Measurements from ENCODE around the gene RALGPS1.

RALGPS1 gene

DNA sequence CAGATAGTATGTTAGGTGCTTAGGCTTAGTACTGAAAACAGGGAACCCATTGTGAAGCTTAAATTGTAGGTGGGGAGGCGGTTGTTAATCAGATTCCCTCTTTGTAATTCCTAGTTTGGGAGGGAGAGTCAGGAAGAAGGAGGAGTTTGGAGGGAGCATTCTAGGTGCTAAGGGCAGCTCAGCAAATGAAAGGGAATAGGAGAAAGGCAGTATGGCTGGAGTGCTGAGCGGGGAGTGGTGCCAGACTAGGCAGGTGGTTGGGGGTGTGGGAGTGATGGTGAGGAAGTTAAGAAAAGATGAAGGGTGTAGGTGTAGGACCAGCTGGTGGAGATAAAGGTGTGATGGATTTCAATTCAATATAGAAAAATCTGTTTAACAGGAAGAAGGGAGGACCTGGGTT lies 338.9 kb downstream of the RALGPS1 start:
- H3K27ac ChIP-seq, result no peak overlapping the region
- TF ChIP-seq, protein P1, sequence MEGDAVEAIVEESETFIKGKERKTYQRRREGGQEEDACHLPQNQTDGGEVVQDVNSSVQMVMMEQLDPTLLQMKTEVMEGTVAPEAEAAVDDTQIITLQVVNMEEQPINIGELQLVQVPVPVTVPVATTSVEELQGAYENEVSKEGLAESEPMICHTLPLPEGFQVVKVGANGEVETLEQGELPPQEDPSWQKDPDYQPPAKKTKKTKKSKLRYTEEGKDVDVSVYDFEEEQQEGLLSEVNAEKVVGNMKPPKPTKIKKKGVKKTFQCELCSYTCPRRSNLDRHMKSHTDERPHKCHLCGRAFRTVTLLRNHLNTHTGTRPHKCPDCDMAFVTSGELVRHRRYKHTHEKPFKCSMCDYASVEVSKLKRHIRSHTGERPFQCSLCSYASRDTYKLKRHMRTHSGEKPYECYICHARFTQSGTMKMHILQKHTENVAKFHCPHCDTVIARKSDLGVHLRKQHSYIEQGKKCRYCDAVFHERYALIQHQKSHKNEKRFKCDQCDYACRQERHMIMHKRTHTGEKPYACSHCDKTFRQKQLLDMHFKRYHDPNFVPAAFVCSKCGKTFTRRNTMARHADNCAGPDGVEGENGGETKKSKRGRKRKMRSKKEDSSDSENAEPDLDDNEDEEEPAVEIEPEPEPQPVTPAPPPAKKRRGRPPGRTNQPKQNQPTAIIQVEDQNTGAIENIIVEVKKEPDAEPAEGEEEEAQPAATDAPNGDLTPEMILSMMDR (conservative IDR thresholded peaks at IDR 0.05), result no peak
- no peak for TF ChIP-seq ZFX (IDR thresholded peaks at IDR 0.05)

DNA sequence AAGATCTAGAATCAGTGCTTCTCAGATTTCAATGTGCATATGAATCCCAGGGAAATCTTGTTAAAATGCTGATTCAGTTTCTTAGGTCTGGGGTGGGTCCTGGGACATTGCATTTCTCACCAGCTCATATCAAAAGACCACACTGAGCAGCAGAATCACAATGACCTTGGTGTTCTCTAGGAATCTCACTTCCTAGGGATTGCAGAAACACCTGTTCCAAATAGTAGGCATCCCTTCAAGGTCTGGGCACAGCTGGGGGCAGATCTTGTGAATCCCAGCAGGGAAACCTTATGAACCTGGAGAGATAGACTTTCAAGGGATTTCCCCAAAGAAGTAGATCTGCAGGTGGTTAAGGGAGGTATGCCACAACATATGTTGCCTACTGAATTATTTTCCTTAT lies 341.1 kb downstream of the RALGPS1 start:
- TF ChIP-seq, protein P1 (conservative IDR thresholded peaks at IDR 0.05), result no peak
- TF ChIP-seq ZFX (IDR thresholded peaks at IDR 0.05), result no peak
- no peak overlapping the region for H3K27ac ChIP-seq

DNA sequence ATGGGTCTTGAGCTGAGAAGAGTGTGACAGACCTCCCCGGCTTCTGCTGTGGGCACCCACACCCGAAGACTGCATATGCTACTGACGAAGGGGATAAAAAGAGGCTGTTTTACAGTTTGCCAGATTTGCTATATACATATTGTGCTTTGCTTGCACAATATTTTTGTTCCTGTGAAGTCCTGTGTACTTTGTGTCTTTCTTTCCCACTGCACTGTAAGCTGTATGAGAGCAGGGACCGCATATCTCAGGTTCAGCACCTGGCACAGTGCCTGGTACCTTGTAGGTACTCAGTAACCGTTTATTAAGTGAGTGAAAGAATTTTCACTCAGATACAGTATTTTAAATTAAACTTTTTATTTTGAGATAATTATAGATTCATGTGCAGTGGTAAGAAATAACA lies 341.7 kb downstream of the RALGPS1 start:
- no peak overlapping the region for H3K27ac ChIP-seq
- no peak for TF ChIP-seq ZFX (IDR thresholded peaks at IDR 0.05)

DNA sequence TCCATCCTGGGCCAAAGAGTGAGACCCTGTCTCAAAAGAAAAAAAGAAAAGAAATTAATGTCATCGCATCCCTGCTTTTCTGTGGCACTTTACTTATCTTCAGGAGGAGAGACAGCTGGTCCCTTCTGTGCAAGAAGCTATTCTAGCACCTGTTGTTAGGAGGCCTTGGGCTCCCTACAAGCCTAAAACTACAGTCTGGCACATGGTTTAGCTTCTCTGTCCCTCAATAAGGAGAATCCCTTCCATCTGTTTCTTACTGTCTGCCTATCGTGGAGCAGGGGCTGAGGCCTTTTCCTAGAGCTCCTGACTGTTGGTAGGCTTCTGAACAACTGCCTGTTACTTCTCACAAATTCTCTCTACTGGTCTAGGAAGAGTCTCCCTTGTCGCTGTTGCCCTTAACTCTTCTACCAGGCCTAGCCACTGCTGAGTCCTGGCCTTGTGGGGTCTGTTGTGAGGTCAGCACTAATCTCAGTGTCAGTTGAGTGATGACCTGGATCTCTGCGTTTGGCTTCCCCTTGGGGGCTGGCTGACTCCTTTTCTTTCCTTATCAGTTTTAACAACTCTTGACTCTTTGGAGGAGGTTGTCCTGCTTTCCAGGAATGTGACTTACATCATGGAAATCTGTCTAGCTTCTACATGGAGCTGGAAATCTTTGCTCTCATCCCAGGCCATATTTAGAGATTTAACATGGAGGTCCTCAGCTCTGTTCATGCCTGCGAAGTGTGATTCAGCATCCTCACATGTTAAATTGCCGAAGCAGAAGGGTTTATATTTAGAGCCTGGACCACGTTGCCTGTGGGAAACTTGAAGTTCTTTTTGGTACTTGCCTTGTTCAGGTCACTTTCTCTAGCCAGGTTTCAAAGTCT lies 344.3 kb downstream of the RALGPS1 start:
- TF ChIP-seq ZFX (IDR thresholded peaks at IDR 0.05), result no peak
- TF ChIP-seq, protein P1 (conservative IDR thresholded peaks at IDR 0.05), result no peak
- no peak overlapping the region for H3K27ac ChIP-seq

DNA sequence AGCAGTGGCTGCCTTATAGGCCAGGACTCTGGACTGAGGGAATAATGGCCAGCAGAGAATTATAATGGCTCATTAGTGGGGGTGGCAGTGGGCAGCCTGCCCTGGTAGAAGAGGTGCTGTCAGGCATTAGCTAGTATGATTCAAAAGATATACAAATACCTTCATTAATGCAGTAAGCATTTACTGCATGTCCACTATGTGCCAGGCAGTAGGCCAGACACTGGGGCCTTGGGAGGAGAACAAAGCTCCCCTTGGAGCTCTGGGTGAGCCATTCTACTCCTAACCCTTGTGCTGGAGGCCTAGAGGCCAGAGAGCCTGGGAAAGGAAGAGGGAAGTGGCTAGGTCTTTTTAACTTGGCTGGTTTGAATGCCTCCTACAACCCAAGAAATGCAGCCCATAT lies 348.0 kb downstream of the RALGPS1 start:
- TF ChIP-seq, protein P1 (conservative IDR thresholded peaks at IDR 0.05), result no peak
- TF ChIP-seq ZFX (IDR thresholded peaks at IDR 0.05), result no peak

DNA sequence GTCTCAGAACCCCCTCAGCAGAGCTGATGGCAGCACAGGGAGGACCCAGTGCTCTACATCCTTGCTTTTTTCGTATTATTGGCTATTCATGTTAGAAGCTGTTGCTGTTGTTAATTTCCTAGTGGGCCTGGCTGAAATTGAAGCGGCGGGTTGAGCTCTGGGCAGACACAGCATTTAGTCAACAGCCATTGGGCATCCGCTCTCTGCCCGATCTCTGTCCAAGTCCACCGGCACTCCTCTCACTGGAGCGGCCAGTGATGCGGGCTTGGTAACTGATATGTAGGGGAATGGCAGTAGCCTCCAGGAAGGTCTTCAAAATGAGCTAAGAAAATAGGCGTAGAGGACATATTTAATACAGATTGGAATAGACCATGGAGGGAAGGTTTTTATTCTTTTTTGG lies 348.7 kb downstream of the RALGPS1 start:
- no peak for TF ChIP-seq ZFX (IDR thresholded peaks at IDR 0.05)
- TF ChIP-seq, protein P1 (conservative IDR thresholded peaks at IDR 0.05), result no peak
- no peak overlapping the region for H3K27ac ChIP-seq

More for the DNA sequence above, 348.0 kb downstream of the RALGPS1 start:
- H3K27ac ChIP-seq, result no peak overlapping the region

DNA sequence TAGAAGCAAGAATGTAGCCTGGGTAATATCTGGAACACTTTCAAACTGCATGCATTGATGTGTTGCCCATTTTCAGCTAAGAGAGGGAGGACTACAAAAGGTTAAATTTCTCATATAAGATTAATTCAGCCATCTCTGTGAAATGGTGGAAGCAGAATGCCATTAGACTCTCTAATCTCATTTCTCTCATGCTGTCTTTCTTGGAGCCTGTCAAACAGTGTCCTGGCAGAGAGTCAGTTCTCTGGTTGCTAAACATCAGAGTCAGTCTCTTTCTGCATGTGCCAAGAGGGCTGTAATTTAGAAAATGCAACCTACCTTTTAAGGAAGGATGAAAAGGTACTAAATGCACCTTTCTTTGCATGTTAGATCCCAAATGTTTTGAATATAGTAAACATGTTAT lies 349.1 kb downstream of the RALGPS1 start:
- no peak overlapping the region for H3K27ac ChIP-seq

More for the DNA sequence above, 349.1 kb downstream of the RALGPS1 start:
- no peak for TF ChIP-seq ZFX (IDR thresholded peaks at IDR 0.05)
- TF ChIP-seq, protein P1 (conservative IDR thresholded peaks at IDR 0.05), result no peak
